IMR-90 (cell line): ENCODE data around the gene CMSS1. TPM values are rescaled to one million over a fixed set of nuclear protein-coding genes. Genes with fewer than 3 reads are reported as not detected.

Experiments used
- ATAC-seq: fragments of 200-7000 bp; cut with Tn5 transposase; 2 replicates; pipeline ENCODE4 v1.9.1; 2020; ENCODE audit warnings: low read depth, mild to moderate bottlenecking, moderate library complexity
- BruUV-seq: library from RNA; stranded (reverse); fragments of 400-500 nt; replicated peaks from 2 replicates; lab custom pipeline; 2021; lab: Mats Ljungman, UMichigan
- CTCF ChIA-PET: fragments of 300-600 bp; formaldehyde crosslinking; extraction: SDS; loops from one replicate; lab custom pipeline; 2021; ENCODE audit warnings: antibody characterized with exemption; lab: Yijun Ruan, JAX
- POLR2A ChIA-PET: fragments of 300-600 bp; sonication (Branson Sonifier 250); formaldehyde crosslinking; loops from one replicate; lab custom pipeline; 2022; ENCODE audit warnings: antibody characterized with exemption; ENCODE audit not compliant: unreplicated experiment; lab: Charles Lee
- DNase-seq: peaks from one replicate; pipeline ENCODE4 v3.0.0; 2013
- H2AFZ ChIP-seq: replicated peaks from 2 replicates; pipeline ENCODE3; 2013; ENCODE audit warnings: low read length, mild to moderate bottlenecking; ENCODE audit not compliant: poor library complexity
- H2AK5ac ChIP-seq: 2 replicates; pipeline ENCODE4 v1.6.1; 2013; ENCODE audit warnings: low read depth, low read length, inconsistent platforms
- H2AK9ac ChIP-seq: replicated peaks from 2 replicates; pipeline ENCODE3; 2013; ENCODE audit warnings: mild to moderate bottlenecking, low read depth, low read length, moderate library complexity; ENCODE audit not compliant: poor library complexity
- H2BK120ac ChIP-seq: 2 replicates; pipeline ENCODE4 v1.6.1; 2013; ENCODE audit warnings: low read depth, low read length, inconsistent platforms
- H2BK15ac ChIP-seq: 3 replicates; pipeline ENCODE4 v1.6.1; 2013; ENCODE audit warnings: low read depth, low read length, inconsistent platforms
- H2BK20ac ChIP-seq: 2 replicates; pipeline ENCODE4 v1.6.1; 2013; ENCODE audit warnings: low read depth, mild to moderate bottlenecking, inconsistent platforms, low read length, moderate library complexity
- H2BK5ac ChIP-seq: 2 replicates; pipeline ENCODE4 v1.6.1; 2013; ENCODE audit warnings: mild to moderate bottlenecking, low read depth, low read length, inconsistent platforms; ENCODE audit not compliant: poor library complexity, severe bottlenecking
- H3K14ac ChIP-seq: replicated peaks from 2 replicates; pipeline ENCODE4 v1.6.1; 2013; ENCODE audit warnings: low read depth, low read length, inconsistent platforms
- H3K18ac ChIP-seq: 2 replicates; pipeline ENCODE4 v1.6.1; 2013; ENCODE audit warnings: low read depth, low read length, control low read depth
- H3K23ac ChIP-seq: 2 replicates; pipeline ENCODE4 v1.6.1; 2013; ENCODE audit warnings: low read depth, low read length, inconsistent platforms
- H3K27ac ChIP-seq: 2 replicates; pipeline ENCODE4 v1.5.1; 2013; ENCODE audit warnings: mild to moderate bottlenecking, control low read depth, low read length; ENCODE audit not compliant: insufficient read depth
- H3K27me3 ChIP-seq: 2 replicates; pipeline ENCODE4 v1.6.1; 2013; ENCODE audit warnings: low read length; ENCODE audit not compliant: control insufficient read depth, insufficient read depth
- H3K36me3 ChIP-seq: 2 replicates; pipeline ENCODE4 v1.6.1; 2013; ENCODE audit warnings: low read length, mixed read lengths; ENCODE audit not compliant: control insufficient read depth, insufficient read depth
- H3K4ac ChIP-seq: 2 replicates; pipeline ENCODE4 v1.6.1; 2013; ENCODE audit warnings: low read depth, low read length, inconsistent platforms
- H3K4me1 ChIP-seq: 2 replicates; pipeline ENCODE4 v1.6.1; 2013; ENCODE audit warnings: low read length, mixed read lengths; ENCODE audit not compliant: control insufficient read depth, insufficient read depth
- H3K4me2 ChIP-seq: 2 replicates; pipeline ENCODE4 v1.6.1; 2013; ENCODE audit warnings: low read depth, mild to moderate bottlenecking, control low read depth, low read length, moderate library complexity
- H3K4me3 ChIP-seq: 2 replicates; pipeline ENCODE4 v1.5.1; 2013; ENCODE audit warnings: low read depth, mild to moderate bottlenecking, control low read depth, low read length, moderate library complexity; ENCODE audit not compliant: insufficient read depth
- H3K56ac ChIP-seq: 2 replicates; pipeline ENCODE4 v1.6.1; 2013; ENCODE audit warnings: low read length, inconsistent platforms; ENCODE audit not compliant: insufficient read depth; ENCODE audit errors: extremely low read depth
- H3K79me1 ChIP-seq, 2 experiments: 2 replicates each; pipeline ENCODE4 v1.6.1; 2013; ENCODE audit warnings: low read length in 2 of 2, inconsistent platforms in 1 of 2, low read depth in 1 of 2
- H3K9ac ChIP-seq: 2 replicates; pipeline ENCODE4 v1.6.1; 2013; ENCODE audit warnings: low read depth, low read length, control low read depth
- H3K9me1 ChIP-seq: 2 replicates; pipeline ENCODE4 v1.6.1; 2013; ENCODE audit warnings: low read length, inconsistent platforms; ENCODE audit not compliant: insufficient read depth
- H3K9me3 ChIP-seq: 2 replicates; pipeline ENCODE4 v1.6.1; 2013; ENCODE audit warnings: low read length; ENCODE audit not compliant: control insufficient read depth, insufficient read depth
- H4K20me1 ChIP-seq: 2 replicates; pipeline ENCODE4 v1.6.1; 2013; ENCODE audit warnings: low read length, inconsistent platforms; ENCODE audit not compliant: insufficient read depth
- H4K5ac ChIP-seq: 2 replicates; pipeline ENCODE4 v1.6.1; 2013; ENCODE audit warnings: mild to moderate bottlenecking, low read depth, low read length, control low read depth
- H4K8ac ChIP-seq, 2 experiments: 2 replicates each; pipeline ENCODE4 v1.6.1; 2013; ENCODE audit warnings: low read depth in 2 of 2, low read length in 2 of 2, control low read depth in 1 of 2, inconsistent platforms in 1 of 2
- H4K91ac ChIP-seq: 2 replicates; pipeline ENCODE4 v1.6.1; 2013; ENCODE audit warnings: low read depth, low read length, inconsistent platforms; ENCODE audit not compliant: insufficient read depth
- MXI1 ChIP-seq: IDR thresholded peaks from 2 replicates; pipeline ENCODE4 v1.6.1; 2012; ENCODE audit warnings: low read depth, mild to moderate bottlenecking, low read length, moderate library complexity, borderline replicate concordance
- RAD21 ChIP-seq: IDR thresholded peaks from 2 replicates; pipeline ENCODE4 v1.6.1; 2012; ENCODE audit warnings: low read length, improper control_type of control experiment
- RCOR1 ChIP-seq: IDR thresholded peaks from 2 replicates; pipeline ENCODE4 v1.6.1; 2012; ENCODE audit warnings: mild to moderate bottlenecking, low read length, improper control_type of control experiment; ENCODE audit not compliant: insufficient replicate concordance
- RFX5 ChIP-seq: IDR thresholded peaks from 2 replicates; pipeline ENCODE4 v1.8.0; 2012; ENCODE audit warnings: low read depth, mild to moderate bottlenecking, low read length, moderate library complexity
- WGBS, 2 experiments: methylation state at CpG; one replicate each; pipeline versions ENCODE4 v1.1.5 to v1.1.7; 2013; ENCODE audit warnings: missing lambda C conversion rate in 2 of 2; ENCODE audit not compliant: insufficient read length in 1 of 2; ENCODE audit errors: extremely low coverage in 2 of 2; 5-methylcytosine and 5-hydroxymethylcytosine counted together
- dilution Hi-C: fragments of 300-500 bp; cut with HindIII; formaldehyde crosslinking; loops from one replicate; pipeline ENCODE4 v1.14.3; 2018; ENCODE audit warnings: low sequenced_read_pairs; ENCODE audit not compliant: unreplicated experiment
- in situ Hi-C: fragments of 300-500 bp; cut with MboI; formaldehyde crosslinking; loops from 3 replicates; pipeline ENCODE4 v1.14.3; 2019; ENCODE audit warnings: low sequenced_read_pairs, inconsistent platforms, mixed read lengths
- intact Hi-C: fragments of 100-400 bp; cut with micrococcal nuclease; formaldehyde crosslinking; loops from 2 replicates; pipeline ENCODE4 v1.10.0; 2022
- polyA plus RNA-seq, 3 experiments: library from polyadenylated mRNA; depleted of rRNA; stranded (reverse); fragments of >200 nt; gene quantifications; 2 replicates each; pipeline ENCODE4 v1.2.3, GENCODE V29; 2012; ENCODE audit warnings: low replicate concordance in 1 of 3
- total RNA-seq: library from RNA; depleted of rRNA; stranded (reverse); fragments of >200 nt; gene quantifications from 2 replicates; pipeline ENCODE4 v1.2.3, GENCODE V29; 2012
- TF ChIP-seq, protein P1 (sequence below): fragments of 150-350 bp; IDR thresholded peaks from 2 replicates; pipeline ENCODE4 v1.6.1; 2017; ENCODE audit warnings: mild to moderate bottlenecking, antibody characterized with exemption, low read length, low read depth
- TF ChIP-seq, protein P2 (sequence below): conservative IDR thresholded peaks from 2 replicates; pipeline ENCODE4 v1.5.1; 2012; ENCODE audit warnings: mild to moderate bottlenecking, low read depth, low read length, improper control_type of control experiment
- TF ChIP-seq, protein P3 (sequence below): fragments of 150-350 bp; IDR thresholded peaks from 2 replicates; pipeline ENCODE4 v1.6.1; 2016; ENCODE audit warnings: low read depth, mild to moderate bottlenecking, low read length, moderate library complexity, borderline replicate concordance

CMSS1 gene
- total and polyA plus RNA-seq, 2 of the 4 experiments (the other 2 are of a cell fraction) = 12.5 to 13.6 TPM

DNA sequence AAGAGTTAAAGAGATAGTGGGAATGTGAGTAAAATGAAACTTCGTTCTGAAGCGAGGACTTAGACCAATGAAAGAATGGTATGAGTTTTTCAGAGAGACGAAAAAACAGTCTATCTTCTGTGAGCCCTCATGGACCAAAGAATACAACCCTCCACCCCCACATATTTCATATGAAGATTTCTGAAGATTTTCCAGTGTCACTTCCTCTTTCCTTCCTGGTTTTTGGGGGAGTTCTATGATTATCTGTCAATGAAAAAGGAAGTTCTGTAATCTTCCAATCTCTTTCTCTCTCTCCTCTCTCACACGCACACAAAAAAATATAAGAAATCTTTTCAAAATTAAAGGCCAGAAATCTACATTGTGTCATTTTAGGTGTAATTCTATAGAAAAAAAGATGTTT is 27.7 kb downstream of the CMSS1 start:
- intact Hi-C loops (no loop called here), dilution Hi-C loops (no loop called here), in situ Hi-C loops (loop anchor here (25.0 kb wide), 1 partner anchor 892 kb away; no protein-coding TSS in a partner anchor)
- Histone ChIP-seq H3K9me3 (no peaks in the 10 kb centered on the region), H4K91ac (no peak overlapping the region), H4K5ac (no peak overlapping the region), H3K14ac (no peak overlapping the region; the same call in 1 of the 2 replicates), H3K9me1 (peaks cover 12% of the 10 kb centered on the region), H3K4me3 (no peak overlapping the region), H3K56ac (no peak overlapping the region), H2AFZ (no peak overlapping the region), H3K9ac (no peak overlapping the region), H2BK5ac (no peak overlapping the region), H4K8ac (no peak overlapping the region), H2BK20ac (no peak overlapping the region), H2BK15ac (no peak overlapping the region; the same call in 2 of the 3 replicates), H3K4ac (no peak overlapping the region), H2BK120ac (peak overlapping the region; percentile 13; the same call in 1 of the 2 replicates), H3K27ac (no peak overlapping the region), H2AK5ac (no peak overlapping the region), H3K36me3 (peaks cover 12% of the 10 kb centered on the region), H3K23ac (no peak overlapping the region), H3K27me3 (no peaks in the 10 kb centered on the region), H3K79me1 (peaks cover 29 to 62% of the 10 kb centered on the region in 2 experiments), H2AK9ac (no peak overlapping the region), H3K4me1 (peaks cover 15% of the 10 kb centered on the region), H4K20me1 (peaks cover 12% of the 10 kb centered on the region), H3K4me2 (no peak overlapping the region), H3K18ac (no peak overlapping the region)
- BruUV-seq = no TSS peak
- TF ChIP-seq RCOR1 (no peak), MXI1 (no peak), RFX5 (no peak), RAD21 (no peak)
- TF ChIP-seq, protein P1, sequence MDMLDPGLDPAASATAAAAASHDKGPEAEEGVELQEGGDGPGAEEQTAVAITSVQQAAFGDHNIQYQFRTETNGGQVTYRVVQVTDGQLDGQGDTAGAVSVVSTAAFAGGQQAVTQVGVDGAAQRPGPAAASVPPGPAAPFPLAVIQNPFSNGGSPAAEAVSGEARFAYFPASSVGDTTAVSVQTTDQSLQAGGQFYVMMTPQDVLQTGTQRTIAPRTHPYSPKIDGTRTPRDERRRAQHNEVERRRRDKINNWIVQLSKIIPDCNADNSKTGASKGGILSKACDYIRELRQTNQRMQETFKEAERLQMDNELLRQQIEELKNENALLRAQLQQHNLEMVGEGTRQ = no peak
- TF ChIP-seq, protein P2, sequence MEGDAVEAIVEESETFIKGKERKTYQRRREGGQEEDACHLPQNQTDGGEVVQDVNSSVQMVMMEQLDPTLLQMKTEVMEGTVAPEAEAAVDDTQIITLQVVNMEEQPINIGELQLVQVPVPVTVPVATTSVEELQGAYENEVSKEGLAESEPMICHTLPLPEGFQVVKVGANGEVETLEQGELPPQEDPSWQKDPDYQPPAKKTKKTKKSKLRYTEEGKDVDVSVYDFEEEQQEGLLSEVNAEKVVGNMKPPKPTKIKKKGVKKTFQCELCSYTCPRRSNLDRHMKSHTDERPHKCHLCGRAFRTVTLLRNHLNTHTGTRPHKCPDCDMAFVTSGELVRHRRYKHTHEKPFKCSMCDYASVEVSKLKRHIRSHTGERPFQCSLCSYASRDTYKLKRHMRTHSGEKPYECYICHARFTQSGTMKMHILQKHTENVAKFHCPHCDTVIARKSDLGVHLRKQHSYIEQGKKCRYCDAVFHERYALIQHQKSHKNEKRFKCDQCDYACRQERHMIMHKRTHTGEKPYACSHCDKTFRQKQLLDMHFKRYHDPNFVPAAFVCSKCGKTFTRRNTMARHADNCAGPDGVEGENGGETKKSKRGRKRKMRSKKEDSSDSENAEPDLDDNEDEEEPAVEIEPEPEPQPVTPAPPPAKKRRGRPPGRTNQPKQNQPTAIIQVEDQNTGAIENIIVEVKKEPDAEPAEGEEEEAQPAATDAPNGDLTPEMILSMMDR = no peak
- TF ChIP-seq, protein P3, sequence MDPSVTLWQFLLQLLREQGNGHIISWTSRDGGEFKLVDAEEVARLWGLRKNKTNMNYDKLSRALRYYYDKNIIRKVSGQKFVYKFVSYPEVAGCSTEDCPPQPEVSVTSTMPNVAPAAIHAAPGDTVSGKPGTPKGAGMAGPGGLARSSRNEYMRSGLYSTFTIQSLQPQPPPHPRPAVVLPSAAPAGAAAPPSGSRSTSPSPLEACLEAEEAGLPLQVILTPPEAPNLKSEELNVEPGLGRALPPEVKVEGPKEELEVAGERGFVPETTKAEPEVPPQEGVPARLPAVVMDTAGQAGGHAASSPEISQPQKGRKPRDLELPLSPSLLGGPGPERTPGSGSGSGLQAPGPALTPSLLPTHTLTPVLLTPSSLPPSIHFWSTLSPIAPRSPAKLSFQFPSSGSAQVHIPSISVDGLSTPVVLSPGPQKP = no peak
- ChIA-PET CTCF (interaction anchor here (2.5 kb wide), 1 partner anchor 409 kb away, joined by 16 read pairs; no protein-coding TSS in a partner anchor), POLR2A (no interaction called here)
- 100% methylated on average over 1 of the region's 4 CpGs; no CpG with 5 or more reads in 1 of the 2 experiments for WGBS, 2 experiments
- DNase-seq (no peak), ATAC-seq (no peak)
